ENCODE data around the gene SFTA2.

DNA sequence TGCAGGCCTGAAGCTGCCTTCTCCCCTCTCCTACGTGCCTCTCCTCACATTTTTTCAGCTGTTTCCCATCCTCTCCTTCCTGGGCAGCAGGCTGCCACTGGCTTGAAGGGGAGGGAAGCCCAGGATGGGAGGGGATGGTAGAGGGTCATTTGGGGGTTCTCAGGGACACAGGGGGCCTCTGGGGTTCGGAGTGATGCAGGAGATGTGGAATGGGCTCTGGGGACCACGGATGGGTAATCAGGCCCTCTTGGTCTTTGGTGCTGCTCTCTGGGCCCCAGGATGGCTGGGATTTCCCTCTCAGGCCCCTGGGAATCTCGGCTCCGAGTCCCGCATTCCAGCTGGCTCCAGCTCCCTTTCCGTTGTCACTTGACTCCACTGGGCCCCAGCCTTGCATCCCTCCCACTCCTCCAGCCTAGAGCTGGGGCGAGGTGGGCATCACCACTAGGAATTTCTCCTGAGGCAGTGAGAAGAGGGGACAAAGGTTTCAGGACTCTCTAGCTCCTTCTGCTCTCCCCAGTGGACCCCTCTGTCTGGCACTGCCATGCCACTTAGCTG is 49.7 kb downstream of the SFTA2 start:
- TF ChIP-seq, protein P1, sequence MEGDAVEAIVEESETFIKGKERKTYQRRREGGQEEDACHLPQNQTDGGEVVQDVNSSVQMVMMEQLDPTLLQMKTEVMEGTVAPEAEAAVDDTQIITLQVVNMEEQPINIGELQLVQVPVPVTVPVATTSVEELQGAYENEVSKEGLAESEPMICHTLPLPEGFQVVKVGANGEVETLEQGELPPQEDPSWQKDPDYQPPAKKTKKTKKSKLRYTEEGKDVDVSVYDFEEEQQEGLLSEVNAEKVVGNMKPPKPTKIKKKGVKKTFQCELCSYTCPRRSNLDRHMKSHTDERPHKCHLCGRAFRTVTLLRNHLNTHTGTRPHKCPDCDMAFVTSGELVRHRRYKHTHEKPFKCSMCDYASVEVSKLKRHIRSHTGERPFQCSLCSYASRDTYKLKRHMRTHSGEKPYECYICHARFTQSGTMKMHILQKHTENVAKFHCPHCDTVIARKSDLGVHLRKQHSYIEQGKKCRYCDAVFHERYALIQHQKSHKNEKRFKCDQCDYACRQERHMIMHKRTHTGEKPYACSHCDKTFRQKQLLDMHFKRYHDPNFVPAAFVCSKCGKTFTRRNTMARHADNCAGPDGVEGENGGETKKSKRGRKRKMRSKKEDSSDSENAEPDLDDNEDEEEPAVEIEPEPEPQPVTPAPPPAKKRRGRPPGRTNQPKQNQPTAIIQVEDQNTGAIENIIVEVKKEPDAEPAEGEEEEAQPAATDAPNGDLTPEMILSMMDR (IDR thresholded peaks at IDR 0.05) = no peak
- TF ChIP-seq POLR2A (IDR thresholded peaks at IDR 0.05) = no peak
